RWPE1 (cell line): Measurements from ENCODE around the gene IBA57.

Experiments
- CTCF ChIA-PET: fragments of 350-600 bp; sonication (Branson Sonifier 250); formaldehyde crosslinking; extraction: SDS; loops from one replicate; lab custom pipeline; 2021; lab: Yijun Ruan, JAX
- POLR2A ChIA-PET: fragments of 400-600 bp; formaldehyde crosslinking; extraction: SDS; loops from one replicate; lab custom pipeline; 2020; ENCODE audit warnings: antibody characterized with exemption; ENCODE audit not compliant: low non-redundant PET; lab: Yijun Ruan, JAX
- DNase-seq: peaks from one replicate; pipeline ENCODE4 v3.0.0; 2012; ENCODE audit warnings: low spot score
- H3K27ac ChIP-seq: fragments of 450-650 bp; 2 replicates; pipeline ENCODE4 v1.5.1; 2017
- TF ChIP-seq, protein P1 (sequence below): fragments of 450-650 bp; conservative IDR thresholded peaks from 2 replicates; pipeline ENCODE4 v1.5.1; 2017; ENCODE audit warnings: low read depth, mild to moderate bottlenecking

IBA57 gene

DNA sequence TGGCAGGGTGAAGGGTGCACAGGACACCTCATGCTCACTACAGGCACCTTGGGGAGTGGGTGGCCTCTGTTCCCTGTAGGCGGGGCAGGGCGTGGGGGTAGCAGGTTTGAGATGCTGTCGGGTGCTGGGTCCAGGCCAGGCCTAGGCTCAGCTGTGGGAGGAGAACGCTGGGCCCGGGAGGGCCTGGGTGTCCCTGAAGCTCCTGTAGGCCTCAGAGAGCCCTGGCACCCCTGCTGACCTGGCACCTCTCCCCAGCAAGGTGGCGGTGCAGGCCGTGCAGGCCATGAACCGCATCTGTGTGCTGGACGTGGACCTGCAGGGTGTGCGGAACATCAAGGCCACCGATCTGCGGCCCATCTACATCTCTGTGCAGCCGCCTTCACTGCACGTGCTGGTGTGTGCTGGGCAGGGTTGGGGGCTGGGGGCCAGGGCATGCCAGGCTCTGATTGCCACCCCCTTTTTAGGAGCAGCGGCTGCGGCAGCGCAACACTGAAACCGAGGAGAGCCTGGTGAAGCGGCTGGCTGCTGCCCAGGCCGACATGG lies 18.4 kb upstream of the IBA57 start:
- ChIA-PET POLR2A (no interaction called here), CTCF (no interaction called here)
- H3K27ac ChIP-seq: peak overlapping the region; percentile 100
- TF ChIP-seq, protein P1, sequence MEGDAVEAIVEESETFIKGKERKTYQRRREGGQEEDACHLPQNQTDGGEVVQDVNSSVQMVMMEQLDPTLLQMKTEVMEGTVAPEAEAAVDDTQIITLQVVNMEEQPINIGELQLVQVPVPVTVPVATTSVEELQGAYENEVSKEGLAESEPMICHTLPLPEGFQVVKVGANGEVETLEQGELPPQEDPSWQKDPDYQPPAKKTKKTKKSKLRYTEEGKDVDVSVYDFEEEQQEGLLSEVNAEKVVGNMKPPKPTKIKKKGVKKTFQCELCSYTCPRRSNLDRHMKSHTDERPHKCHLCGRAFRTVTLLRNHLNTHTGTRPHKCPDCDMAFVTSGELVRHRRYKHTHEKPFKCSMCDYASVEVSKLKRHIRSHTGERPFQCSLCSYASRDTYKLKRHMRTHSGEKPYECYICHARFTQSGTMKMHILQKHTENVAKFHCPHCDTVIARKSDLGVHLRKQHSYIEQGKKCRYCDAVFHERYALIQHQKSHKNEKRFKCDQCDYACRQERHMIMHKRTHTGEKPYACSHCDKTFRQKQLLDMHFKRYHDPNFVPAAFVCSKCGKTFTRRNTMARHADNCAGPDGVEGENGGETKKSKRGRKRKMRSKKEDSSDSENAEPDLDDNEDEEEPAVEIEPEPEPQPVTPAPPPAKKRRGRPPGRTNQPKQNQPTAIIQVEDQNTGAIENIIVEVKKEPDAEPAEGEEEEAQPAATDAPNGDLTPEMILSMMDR: no peak
- DNase-seq: no peak

DNA sequence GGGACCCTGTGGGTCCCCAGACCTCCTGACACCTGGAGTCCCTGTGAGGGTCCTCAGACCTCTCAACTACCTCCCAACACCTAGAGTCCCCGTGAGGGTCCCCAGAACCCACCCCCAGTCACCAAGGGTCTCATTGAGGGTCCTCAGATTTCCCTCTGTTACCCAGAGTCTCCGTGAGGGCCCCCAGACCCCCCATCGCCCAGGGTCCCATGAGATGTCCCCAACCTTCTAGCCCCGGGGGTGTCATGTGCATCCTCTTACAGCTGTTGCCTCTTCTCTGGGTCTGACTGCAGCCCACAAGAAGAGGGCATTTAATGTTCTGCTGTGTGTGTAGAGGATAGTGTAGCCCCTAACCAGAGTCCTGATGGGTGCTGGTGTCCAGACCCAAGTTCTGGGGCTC lies 17.8 kb upstream of the IBA57 start:
- POLR2A ChIA-PET: no interaction called here
- H3K27ac ChIP-seq: peak overlapping the region; percentile 100
- DNase-seq: no peak
- TF ChIP-seq, protein P1: no peak
- CTCF ChIA-PET: interaction anchor here (0.8 kb wide), 1 partner anchor 18 kb away, joined by 4 read pairs; no protein-coding TSS in a partner anchor

DNA sequence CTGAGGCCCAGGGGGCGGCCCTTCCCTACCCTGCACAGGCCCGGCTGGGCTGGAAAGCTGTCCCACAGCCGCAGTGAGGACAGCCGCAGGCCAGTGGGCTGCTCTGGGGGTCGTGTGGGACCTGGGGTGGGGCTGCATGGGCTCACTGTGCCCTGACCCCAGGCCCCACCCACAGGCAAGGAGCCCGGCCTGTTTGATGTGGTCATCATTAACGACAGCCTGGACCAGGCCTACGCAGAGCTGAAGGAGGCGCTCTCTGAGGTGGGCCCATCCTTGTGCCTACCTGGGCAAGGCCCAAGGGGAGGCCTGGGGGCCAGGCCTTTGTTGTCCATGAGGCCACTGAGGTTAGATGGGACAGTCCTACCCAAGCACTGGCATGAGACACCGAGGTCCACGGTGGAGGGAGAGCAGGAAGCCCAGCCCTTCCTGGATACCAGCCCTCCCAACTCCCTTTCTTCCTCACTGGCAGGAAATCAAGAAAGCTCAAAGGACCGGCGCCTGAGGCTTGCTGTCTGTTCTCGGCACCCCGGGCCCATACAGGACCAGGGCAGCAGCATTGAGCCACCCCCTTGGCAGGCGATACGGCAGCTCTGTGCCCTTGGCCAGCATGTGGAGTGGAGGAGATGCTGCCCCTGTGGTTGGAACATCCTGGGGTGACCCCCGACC lies 17.3 kb upstream of the IBA57 start:
- peak; percentile 15 for DNase-seq
- peak overlapping the region; percentile 100 for H3K27ac ChIP-seq
- POLR2A ChIA-PET: interaction anchor here (0.6 kb wide), 1 partner anchor 16 kb away, joined by 3 read pairs; no protein-coding TSS in a partner anchor
- CTCF ChIA-PET: interaction anchor here (0.5 to 0.8 kb wide), 2 partner anchors 8 to 18 kb away, joined by 3 to 4 read pairs; partner anchors contain the start of gene GUK1
- TF ChIP-seq, protein P1: no peak

DNA sequence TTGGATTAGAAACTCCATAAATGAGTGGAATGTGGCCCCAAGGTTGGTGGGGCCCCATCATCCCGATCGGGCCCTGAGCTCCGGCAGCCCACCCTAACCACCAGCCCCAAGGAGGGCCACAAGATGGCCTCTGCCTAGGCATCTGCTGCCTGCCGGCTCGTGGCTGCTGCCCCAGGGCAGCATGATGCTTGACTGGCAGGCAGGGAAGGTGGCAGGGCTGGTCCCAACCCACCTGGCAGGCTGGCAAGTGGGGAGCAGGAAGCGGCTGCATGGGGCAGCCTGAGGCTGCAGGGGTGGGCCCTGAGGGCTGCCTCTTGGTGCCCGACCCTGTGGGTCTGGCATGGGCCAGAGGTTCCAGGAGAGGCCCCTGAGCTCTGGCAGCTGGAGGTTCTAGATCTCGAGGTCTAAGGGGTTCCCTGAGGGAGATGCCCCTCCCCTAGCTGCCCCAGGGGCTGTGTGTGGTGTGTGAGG lies 16.6 kb upstream of the IBA57 start:
- ChIA-PET CTCF (no interaction called here), POLR2A (interaction anchor here (0.6 to 1.5 kb wide), 3 partner anchors 14 to 17 kb away, joined by 3 to 11 read pairs (median 4); partner anchors contain the start of gene IBA57)
- TF ChIP-seq, protein P1: no peak
- peak; percentile 56 for DNase-seq
- peak overlapping the region; percentile 100 for H3K27ac ChIP-seq

DNA sequence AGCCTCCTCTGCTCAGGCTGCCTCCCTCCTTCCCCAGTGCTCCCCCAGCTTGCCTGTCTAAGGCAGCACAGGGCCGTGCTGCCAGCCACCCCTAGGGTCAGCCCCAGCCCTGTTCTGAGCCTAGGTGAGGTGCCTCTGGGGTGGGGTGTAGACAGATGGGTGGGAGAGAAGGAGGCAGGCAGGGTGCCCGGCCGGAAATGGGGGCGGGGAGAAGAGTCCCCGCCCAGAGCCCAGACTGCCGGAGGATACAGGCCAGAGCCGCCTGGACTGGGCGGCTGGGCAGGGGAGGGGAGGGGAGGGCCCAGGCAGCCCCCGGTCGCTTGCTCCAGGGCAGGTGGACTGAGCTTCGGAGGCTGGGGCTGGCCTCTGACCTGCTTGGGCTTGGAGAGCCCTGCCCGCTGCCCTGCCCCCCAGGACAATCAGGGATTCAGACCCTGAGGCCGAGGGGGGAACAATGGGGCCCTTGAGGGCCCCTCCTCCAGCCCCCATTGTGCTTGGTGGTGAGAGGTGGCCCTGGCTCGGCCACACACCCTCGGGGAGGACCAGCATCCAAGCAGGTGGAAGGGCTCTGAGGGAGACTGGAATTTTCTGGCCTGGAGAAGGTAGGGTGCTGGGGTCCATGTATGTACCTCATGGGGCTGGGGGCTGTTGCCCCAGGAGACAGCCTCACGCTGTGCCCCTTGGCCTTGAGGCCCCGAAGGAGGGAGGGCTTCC lies 16.0 kb upstream of the IBA57 start, which contains the start of gene GJC2:
GJC2 (plus strand) TSS at position 525 of the 714 bp plus-strand sequence. CDS start 7,829 bp downstream, outside the sequence.
- H3K27ac ChIP-seq: peak within 1 kb of the TSS; percentile 100
- TF ChIP-seq, protein P1: no peak
- POLR2A ChIA-PET: interaction anchor here (0.6 to 1.5 kb wide), 2 partner anchors 13 to 16 kb away, joined by 4 to 11 read pairs; partner anchors contain the start of gene IBA57
- CTCF ChIA-PET: no interaction called here
- DNase-seq: peak; percentile 77

DNA sequence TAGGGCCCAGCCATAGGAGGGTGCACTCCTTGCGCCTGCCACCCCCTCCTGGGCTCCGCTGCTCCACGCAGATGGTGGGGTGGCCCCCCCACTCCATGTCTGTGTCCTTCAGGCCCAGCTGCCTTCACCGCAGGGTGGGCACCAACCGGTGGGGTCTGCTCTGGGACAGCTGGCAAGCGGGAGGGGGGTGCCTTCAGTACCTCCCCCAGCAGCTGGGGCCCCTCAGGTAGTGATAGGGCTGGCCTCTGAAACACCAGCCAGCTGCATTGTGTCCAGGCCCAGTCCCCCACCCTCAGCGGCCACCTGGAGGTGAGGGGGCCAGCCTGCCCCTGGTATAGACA lies 15.5 kb upstream of the IBA57 start:
- H3K27ac ChIP-seq: peak overlapping the region; percentile 100
- TF ChIP-seq, protein P1: no peak
- no peak for DNase-seq
- ChIA-PET CTCF (no interaction called here), POLR2A (interaction anchor here (1.4 to 1.5 kb wide), 2 partner anchors 13 to 15 kb away, joined by 11 read pairs; no protein-coding TSS in a partner anchor)
